ENCODE measurements around the gene CCDC152. TPM values are rescaled to one million over a fixed set of nuclear protein-coding genes. Genes with fewer than 3 reads are reported as not detected.

Gene CCDC152
- polyA plus RNA-seq, 1 donor (not counting 4 experiments of a cell fraction or from before 2014, with no cell fraction given), result 0.71 TPM

GRCh38 chr5:42800748-42801330 lies 44.2 kb downstream of the CCDC152 start:
- no peak for DNase-seq (ENCODE audit: low read depth, low spot score)
- no peak overlapping the region for H2AFZ ChIP-seq (ENCODE audit: control insufficient read depth, low read length)
- dilution Hi-C loops (cut with MboI; ENCODE audit: extremely low pct_ligation_motif_present, low sequenced_read_pairs), result no loop called here
- H4K20me1 ChIP-seq (ENCODE audit: control insufficient read depth, extremely low read depth, insufficient read depth, low read length), result no peaks in the 10 kb centered on the region
- H3K79me2 ChIP-seq (ENCODE audit: control insufficient read depth, insufficient read depth, low read length), result no peaks in the 10 kb centered on the region
- H3K9ac ChIP-seq (ENCODE audit: control insufficient read depth, extremely low read depth, insufficient read depth, low read length), result no peak overlapping the region
- no peaks in the 10 kb centered on the region for H3K36me3 ChIP-seq (ENCODE audit: control insufficient read depth in 2 of 2, extremely low read depth in 1 of 2, insufficient read depth in 2 of 2, low read length in 2 of 2)
- no peak overlapping the region for H3K4me3 ChIP-seq (ENCODE audit: control insufficient read depth in 2 of 3, extremely low read depth in 1 of 3, insufficient read depth in 2 of 3, low read depth in 1 of 3, low read length in 3 of 3)
- no peaks in the 10 kb centered on the region for H3K9me3 ChIP-seq (ENCODE audit: control insufficient read depth, low read depth, low read length)
- no peak overlapping the region for H3K27ac ChIP-seq (ENCODE audit: control insufficient read depth, insufficient read depth, low read length)
- H3K27me3 ChIP-seq (ENCODE audit: control insufficient read depth, extremely low read depth, insufficient read depth, low read length), result no peaks in the 10 kb centered on the region
- H3K4me2 ChIP-seq (ENCODE audit: control insufficient read depth, extremely low read depth, insufficient read depth, low read depth, low read length), result no peak overlapping the region
- H3K9me1 ChIP-seq (ENCODE audit: control insufficient read depth, extremely low read depth, insufficient read depth, low read length), result no peaks in the 10 kb centered on the region
- H3K4me1 ChIP-seq (ENCODE audit: control insufficient read depth, extremely low read depth, insufficient read depth, low read length), result no peaks in the 10 kb centered on the region
- TF ChIP-seq EZH2 (IDR thresholded peaks at IDR 0.05; ENCODE audit: low read length) (no peak), CTCF (optimal IDR thresholded peaks at IDR 0.05 in 1 of 3, IDR thresholded peaks at IDR 0.05 in 1 of 3, conservative IDR thresholded peaks at IDR 0.05 in 1 of 3; ENCODE audit: extremely low read depth in 1 of 3, insufficient read depth in 2 of 3, low read length in 3 of 3) (no peak)
- FAIRE-seq, result no peak

DNA sequence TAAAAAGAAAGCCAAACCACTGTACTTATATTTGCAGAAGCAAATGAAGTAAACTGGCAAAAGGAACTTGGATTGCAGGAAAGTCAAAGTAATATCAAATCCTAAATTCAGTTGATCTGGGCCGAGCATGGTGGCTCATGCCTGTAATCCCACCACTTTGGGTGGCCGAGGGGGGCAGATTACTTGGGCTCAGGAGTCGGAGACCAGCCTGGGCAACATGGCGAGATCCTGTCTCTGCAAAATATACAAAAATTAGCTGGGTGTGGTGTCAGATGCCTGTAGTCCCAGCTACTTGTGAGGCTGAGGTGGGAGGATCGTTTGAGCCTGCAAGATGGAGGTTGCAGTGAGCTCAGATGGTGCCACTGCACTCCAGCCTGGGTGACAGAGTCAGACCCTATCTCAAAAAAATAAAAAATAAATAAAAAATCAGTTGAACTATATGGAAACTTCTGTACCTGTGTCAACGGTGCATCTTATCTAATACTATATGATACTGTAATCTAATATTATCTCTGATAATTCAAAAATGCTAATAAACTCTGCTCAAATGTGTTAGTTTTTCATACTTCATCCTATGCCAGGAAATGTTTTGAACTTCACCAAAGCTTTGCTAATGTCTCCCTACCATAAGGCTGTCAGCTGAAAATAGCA lies 45.0 kb downstream of the CCDC152 start:
- Histone ChIP-seq H2AFZ (ENCODE audit: control insufficient read depth, low read length) (no peak overlapping the region), H3K9ac (ENCODE audit: control insufficient read depth, extremely low read depth, insufficient read depth, low read length) (no peak overlapping the region), H3K4me2 (ENCODE audit: control insufficient read depth, extremely low read depth, insufficient read depth, low read depth, low read length) (no peak overlapping the region), H3K4me3 (ENCODE audit: control insufficient read depth in 2 of 3, extremely low read depth in 1 of 3, insufficient read depth in 2 of 3, low read depth in 1 of 3, low read length in 3 of 3) (no peak overlapping the region), H3K4me1 (ENCODE audit: control insufficient read depth, extremely low read depth, insufficient read depth, low read length) (no peaks in the 10 kb centered on the region), H3K9me1 (ENCODE audit: control insufficient read depth, extremely low read depth, insufficient read depth, low read length) (no peaks in the 10 kb centered on the region), H4K20me1 (ENCODE audit: control insufficient read depth, extremely low read depth, insufficient read depth, low read length) (no peaks in the 10 kb centered on the region), H3K9me3 (ENCODE audit: control insufficient read depth, low read depth, low read length) (no peaks in the 10 kb centered on the region), H3K27ac (ENCODE audit: control insufficient read depth, insufficient read depth, low read length) (no peak overlapping the region), H3K27me3 (ENCODE audit: control insufficient read depth, extremely low read depth, insufficient read depth, low read length) (no peaks in the 10 kb centered on the region), H3K79me2 (ENCODE audit: control insufficient read depth, insufficient read depth, low read length) (no peaks in the 10 kb centered on the region), H3K36me3 (ENCODE audit: control insufficient read depth in 2 of 2, extremely low read depth in 1 of 2, insufficient read depth in 2 of 2, low read length in 2 of 2) (no peaks in the 10 kb centered on the region)
- dilution Hi-C loops (cut with MboI; ENCODE audit: extremely low pct_ligation_motif_present, low sequenced_read_pairs), result no loop called here
- no peak for FAIRE-seq
- no peak for DNase-seq (ENCODE audit: low read depth, low spot score)
- no peak for TF ChIP-seq EZH2 (IDR thresholded peaks at IDR 0.05; ENCODE audit: low read length)
- no peak for TF ChIP-seq CTCF (optimal IDR thresholded peaks at IDR 0.05 in 1 of 3, IDR thresholded peaks at IDR 0.05 in 1 of 3, conservative IDR thresholded peaks at IDR 0.05 in 1 of 3; ENCODE audit: extremely low read depth in 1 of 3, insufficient read depth in 2 of 3, low read length in 3 of 3)
